SJCRH30 (cell line): ENCODE results near the gene NCOA1. TPM values are rescaled to one million over a fixed set of nuclear protein-coding genes. Genes with fewer than 3 reads are reported as not detected.

Experiments used
- DNase-seq, 2 experiments: peaks; one replicate each; pipeline ENCODE4 v3.0.0-alpha.2; 2015 to 2020
- H3K27ac ChIP-seq: fragments of 250-450 bp; sonication (Bioruptor Pico); 2 replicates; pipeline ENCODE4 v1.5.1; 2020; ENCODE audit warnings: mild to moderate bottlenecking, moderate library complexity
- H3K27me3 ChIP-seq: fragments of 250-450 bp; sonication (Bioruptor Pico); 2 replicates; pipeline ENCODE4 v1.5.1; 2020; ENCODE audit warnings: mild to moderate bottlenecking, moderate library complexity
- H3K36me3 ChIP-seq: fragments of 250-450 bp; sonication (Bioruptor Pico); 2 replicates; pipeline ENCODE4 v1.5.1; 2020; ENCODE audit warnings: mild to moderate bottlenecking, moderate library complexity
- H3K4me1 ChIP-seq: fragments of 250-450 bp; sonication (Bioruptor Pico); 2 replicates; pipeline ENCODE4 v1.5.1; 2020; ENCODE audit warnings: mild to moderate bottlenecking, moderate library complexity
- H3K4me3 ChIP-seq: fragments of 250-450 bp; sonication (Bioruptor Pico); 2 replicates; pipeline ENCODE4 v1.5.1; 2020; ENCODE audit warnings: mild to moderate bottlenecking, moderate library complexity
- H3K9me3 ChIP-seq: fragments of 250-450 bp; sonication (Bioruptor Pico); replicated peaks from 2 replicates; pipeline ENCODE4 v1.5.1; 2020; ENCODE audit warnings: mild to moderate bottlenecking, moderate library complexity
- total RNA-seq: library from RNA; depleted of rRNA; stranded (reverse); fragments of >200 nt; shearing (Covaris generic); gene quantifications from 2 replicates; pipeline ENCODE4 v1.2.3, GENCODE V29; 2014; rRNA removed

Gene NCOA1
- 113 and 121 TPM in 2 replicates for total RNA-seq

- H3K4me1 ChIP-seq: peaks cover 23% of the 10 kb centered on the region
- peak within 1 kb of the TSS; percentile 81 for H3K4me3 ChIP-seq
- DNase-seq: peak; percentile 97
- peak within 1 kb of the TSS; percentile 90 for H3K27ac ChIP-seq
- H3K27me3 ChIP-seq: no peaks in the 10 kb centered on the region
- H3K36me3 ChIP-seq: no peaks in the 10 kb centered on the region
- H3K9me3 ChIP-seq: no peaks in the 10 kb centered on the region
Measured at GRCh38 chr2:24490690-24491541, at the start of gene NCOA1. NCOA1 (plus strand) TSS chr2:24491254; CDS start chr2:24658678, 167,424 bp downstream.

DNA sequence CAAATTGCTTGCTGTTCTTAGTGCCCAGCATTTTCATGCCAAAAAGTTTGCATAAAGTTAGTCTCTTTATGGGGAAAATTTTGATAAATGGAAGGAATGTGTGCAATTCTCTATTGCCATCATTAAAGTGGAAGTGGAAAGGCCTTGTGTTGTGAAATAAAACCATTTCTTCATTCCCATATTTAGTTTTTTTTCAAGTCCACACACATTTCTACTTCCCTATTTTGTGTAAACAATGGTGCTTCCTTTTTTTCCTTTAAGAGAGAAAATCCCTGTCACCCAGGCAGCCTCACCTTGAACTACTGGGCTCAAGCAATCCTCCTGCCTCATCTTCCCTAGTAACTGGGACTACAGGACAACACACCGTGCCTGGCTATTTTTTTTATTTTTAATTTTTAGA, 42.3 kb upstream of the NCOA1 start:
- Histone ChIP-seq H3K4me1 (peaks cover 11% of the 10 kb centered on the region; the same call in 1 of the 2 replicates), H3K36me3 (no peaks in the 10 kb centered on the region), H3K4me3 (no peak overlapping the region), H3K27ac (no peak overlapping the region), H3K27me3 (no peaks in the 10 kb centered on the region), H3K9me3 (peaks cover 17% of the 10 kb centered on the region)
- no peak for DNase-seq

GRCh38 chr2:24449344-24449743, 41.7 kb upstream of the NCOA1 start:
- no peak for DNase-seq
- H3K4me3 ChIP-seq: no peak overlapping the region
- H3K4me1 ChIP-seq: peaks cover 11% of the 10 kb centered on the region; the same call in 1 of the 2 replicates
- H3K27ac ChIP-seq: no peak overlapping the region
- H3K27me3 ChIP-seq: no peaks in the 10 kb centered on the region
- H3K9me3 ChIP-seq: peaks cover 17% of the 10 kb centered on the region
- no peaks in the 10 kb centered on the region for H3K36me3 ChIP-seq

DNA sequence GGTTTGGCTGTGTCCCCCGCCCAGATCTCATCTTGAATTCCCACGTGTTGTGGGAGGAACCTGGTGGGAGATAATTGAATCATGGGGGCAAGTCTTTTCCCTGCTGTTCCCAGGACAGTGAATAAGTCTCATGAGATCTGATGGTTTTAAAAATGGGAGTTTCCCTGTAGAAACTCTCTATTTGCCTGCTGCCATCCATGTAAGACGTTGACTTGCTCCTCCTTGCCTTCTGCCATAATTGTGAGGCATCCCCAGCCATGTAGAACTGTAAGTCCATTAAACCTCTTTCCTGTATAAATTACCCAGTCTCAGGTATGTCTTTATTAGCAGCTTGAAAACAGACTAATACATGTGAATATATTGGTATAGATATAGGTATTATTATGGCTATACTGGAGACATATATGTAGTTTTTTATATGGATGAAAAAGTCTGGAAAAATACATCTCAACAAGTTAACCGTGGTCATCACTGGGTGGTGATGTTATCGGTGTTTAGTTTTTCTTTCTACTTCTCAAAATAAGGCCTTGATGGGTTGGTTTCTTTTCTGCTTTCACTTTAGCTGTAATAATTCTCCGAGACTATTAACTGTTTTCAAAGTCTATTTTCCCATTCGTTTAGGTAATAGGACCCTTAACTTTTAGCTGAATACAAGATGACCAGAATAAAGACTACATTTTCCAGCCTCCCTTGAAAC, 39.1 kb upstream of the NCOA1 start:
- Histone ChIP-seq H3K9me3 (peaks cover 13% of the 10 kb centered on the region), H3K36me3 (no peaks in the 10 kb centered on the region), H3K27me3 (no peaks in the 10 kb centered on the region), H3K27ac (no peak overlapping the region), H3K4me3 (no peak overlapping the region), H3K4me1 (peaks cover 27% of the 10 kb centered on the region)
- no peak for DNase-seq

DNA sequence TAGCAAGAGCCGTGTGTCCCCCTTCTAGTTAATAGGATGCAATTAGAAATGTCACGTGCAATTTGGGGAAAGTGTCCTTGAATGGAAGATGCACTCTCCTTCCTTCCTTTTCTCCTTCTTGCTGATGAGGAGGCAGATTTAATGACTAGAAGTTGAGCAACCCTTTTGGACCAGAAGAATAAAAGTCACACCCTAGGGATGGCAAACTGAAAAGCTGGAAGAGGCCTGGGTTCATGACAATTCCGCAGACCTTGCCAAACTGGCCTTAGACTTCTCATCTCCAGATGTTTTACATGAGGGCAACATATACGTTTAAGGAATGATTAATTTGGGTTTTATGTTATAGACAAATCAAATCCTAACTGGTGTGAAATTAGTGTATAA, 38.6 kb upstream of the NCOA1 start:
- H3K27ac ChIP-seq: no peak overlapping the region
- no peak for DNase-seq
- no peak overlapping the region for H3K4me3 ChIP-seq
- H3K4me1 ChIP-seq: peaks cover 32% of the 10 kb centered on the region
- no peaks in the 10 kb centered on the region for H3K27me3 ChIP-seq
- peaks cover 13% of the 10 kb centered on the region for H3K9me3 ChIP-seq
- no peaks in the 10 kb centered on the region for H3K36me3 ChIP-seq

- peak in 1 of 2 experiments; percentile 28 for DNase-seq
- Histone ChIP-seq H3K4me1 (peaks cover 33% of the 10 kb centered on the region), H3K36me3 (no peaks in the 10 kb centered on the region), H3K27ac (peak overlapping the region; percentile 35; the same call in 1 of the 2 replicates), H3K9me3 (peaks cover 10% of the 10 kb centered on the region), H3K4me3 (peak overlapping the region; percentile 50), H3K27me3 (no peaks in the 10 kb centered on the region)
Measured at GRCh38 chr2:24453379-24454073, 37.5 kb upstream of the NCOA1 start.

- peak; percentile 63 to 77 for DNase-seq
- no peaks in the 10 kb centered on the region for H3K36me3 ChIP-seq
- peak overlapping the region; percentile 35 for H3K27ac ChIP-seq
Measured at GRCh38 chr2:24454294-24454693, 36.8 kb upstream of the NCOA1 start.

GRCh38 chr2:24456599-24457556, 34.2 kb upstream of the NCOA1 start:
- peak; percentile 75 to 78 for DNase-seq
- Histone ChIP-seq H3K27me3 (no peaks in the 10 kb centered on the region), H3K36me3 (no peaks in the 10 kb centered on the region), H3K4me3 (no peak overlapping the region), H3K27ac (peak overlapping the region; percentile 49), H3K4me1 (peaks cover 33% of the 10 kb centered on the region), H3K9me3 (no peaks in the 10 kb centered on the region)

More at GRCh38 chr2:24454294-24454693, 36.8 kb upstream of the NCOA1 start:
- Histone ChIP-seq H3K9me3 (peaks cover 4% of the 10 kb centered on the region; the same call in 1 of the 2 replicates), H3K4me1 (peaks cover 33% of the 10 kb centered on the region), H3K27me3 (no peaks in the 10 kb centered on the region), H3K4me3 (peak overlapping the region; percentile 50)

GRCh38 chr2:24457696-24458386, 33.2 kb upstream of the NCOA1 start:
- peaks cover 32% of the 10 kb centered on the region for H3K4me1 ChIP-seq
- H3K36me3 ChIP-seq: no peaks in the 10 kb centered on the region
- H3K9me3 ChIP-seq: no peaks in the 10 kb centered on the region
- no peaks in the 10 kb centered on the region for H3K27me3 ChIP-seq
- H3K4me3 ChIP-seq: no peak overlapping the region
- H3K27ac ChIP-seq: no peak overlapping the region
- DNase-seq: no peak

GRCh38 chr2:24459224-24460161, 31.6 kb upstream of the NCOA1 start:
- Histone ChIP-seq H3K27ac (no peak overlapping the region), H3K9me3 (no peaks in the 10 kb centered on the region), H3K27me3 (no peaks in the 10 kb centered on the region), H3K4me3 (no peak overlapping the region), H3K4me1 (peaks cover 28% of the 10 kb centered on the region), H3K36me3 (no peaks in the 10 kb centered on the region)
- no peak for DNase-seq

- Histone ChIP-seq H3K9me3 (no peaks in the 10 kb centered on the region), H3K27me3 (no peaks in the 10 kb centered on the region), H3K4me1 (peaks cover 15% of the 10 kb centered on the region), H3K27ac (no peak overlapping the region), H3K36me3 (no peaks in the 10 kb centered on the region), H3K4me3 (no peak overlapping the region)
- DNase-seq: no peak
Measured at GRCh38 chr2:24461685-24462084, 29.4 kb upstream of the NCOA1 start.

GRCh38 chr2:24463271-24463670, 27.8 kb upstream of the NCOA1 start:
- H3K36me3 ChIP-seq: no peaks in the 10 kb centered on the region
- peak; percentile 57 to 74 for DNase-seq
- H3K9me3 ChIP-seq: no peaks in the 10 kb centered on the region

More at GRCh38 chr2:24463271-24463670, 27.8 kb upstream of the NCOA1 start:
- Histone ChIP-seq H3K4me1 (0 out of 2 replicates have a peak, but pooled peaks cover 7% of the 10 kb centered on the region), H3K4me3 (no peak overlapping the region), H3K27me3 (no peaks in the 10 kb centered on the region), H3K27ac (no peak overlapping the region)
